SK-MEL-5 (cell line): Measurements from ENCODE around the gene GSK3A. TPM values are rescaled to one million over a fixed set of nuclear protein-coding genes. Genes with fewer than 3 reads are reported as not detected.
"Not testable (repeated sequence)": the region's sequence is repeated elsewhere in the genome, so short reads cannot be mapped to it uniquely, and the experiment has no call there.

ENCODE experiments used
- DNase-seq: peaks from one replicate; pipeline ENCODE4 v3.0.0-alpha.2; 2016; ENCODE audit warnings: low read depth, low spot score
- in situ Hi-C: cut with HindIII; loops from 2 replicates; pipeline ENCODE4 v1.10.0; 2016; ENCODE audit warnings: low sequenced_read_pairs, high pct_unique_total_duplicates, low pct_unique_long_range_greater_than_20kb
- total RNA-seq: library from RNA; depleted of rRNA; stranded (reverse); fragments of >200 nt; shearing (Covaris generic); gene quantifications from 2 replicates; pipeline ENCODE4 v1.2.3, GENCODE V29; 2014

Gene GSK3A
- total RNA-seq, 1 experiment from 2014 or later = 19.0 TPM

DNA sequence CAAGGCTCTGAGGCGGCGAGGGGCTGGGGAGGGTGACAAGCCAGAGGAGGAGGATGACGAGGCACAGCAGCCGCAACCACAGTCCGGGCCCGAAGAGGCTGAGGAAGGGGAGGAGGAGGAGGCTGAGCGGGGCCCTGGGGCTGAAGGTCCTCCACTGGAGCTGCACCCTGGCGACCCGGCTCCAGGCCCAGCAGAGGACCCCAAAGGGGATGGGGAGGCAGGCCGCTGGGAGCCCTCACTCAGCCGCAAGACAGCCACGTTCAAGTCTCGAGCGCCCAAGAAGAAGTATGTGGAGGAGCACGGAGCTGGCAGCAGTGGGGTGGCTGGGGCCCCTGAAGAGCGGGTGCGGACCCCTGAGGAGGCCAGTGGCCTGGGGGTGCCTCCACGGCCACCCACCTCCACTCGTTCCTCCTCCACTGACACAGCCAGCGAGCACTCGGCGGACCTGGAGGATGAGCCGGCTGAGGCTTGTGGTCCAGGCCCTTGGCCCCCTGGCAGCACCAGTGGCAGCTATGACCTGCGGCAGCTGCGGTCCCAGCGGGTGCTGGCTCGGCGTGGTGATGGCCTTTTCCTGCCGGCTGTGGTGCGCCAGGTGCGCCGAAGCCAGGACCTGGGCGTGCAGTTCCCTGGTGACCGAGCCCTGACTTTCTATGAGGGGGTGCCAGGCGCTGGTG lies 29.6 kb upstream of the GSK3A start:
- in situ Hi-C loops = no loop called here
- DNase-seq = no peak

DNA sequence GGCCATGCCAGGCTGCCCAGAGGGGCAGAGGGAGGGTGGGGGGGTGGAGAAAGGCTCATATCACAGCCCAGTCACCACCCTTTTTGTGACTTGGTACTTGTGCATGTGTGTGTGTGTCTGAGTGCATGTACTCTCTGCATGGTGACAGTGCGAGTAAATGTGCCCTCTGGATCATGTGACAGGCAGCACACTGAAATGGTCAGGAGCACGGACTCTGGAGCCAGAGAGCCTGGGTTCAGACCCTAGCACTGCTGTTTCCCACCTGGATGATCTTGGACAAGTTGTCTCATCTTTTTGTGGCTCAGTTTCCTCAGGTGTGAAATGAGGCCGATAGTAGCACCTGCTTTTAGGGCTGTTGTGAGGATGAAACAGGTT lies 28.6 kb upstream of the GSK3A start:
- DNase-seq = no peak
- in situ Hi-C loops = no loop called here

DNA sequence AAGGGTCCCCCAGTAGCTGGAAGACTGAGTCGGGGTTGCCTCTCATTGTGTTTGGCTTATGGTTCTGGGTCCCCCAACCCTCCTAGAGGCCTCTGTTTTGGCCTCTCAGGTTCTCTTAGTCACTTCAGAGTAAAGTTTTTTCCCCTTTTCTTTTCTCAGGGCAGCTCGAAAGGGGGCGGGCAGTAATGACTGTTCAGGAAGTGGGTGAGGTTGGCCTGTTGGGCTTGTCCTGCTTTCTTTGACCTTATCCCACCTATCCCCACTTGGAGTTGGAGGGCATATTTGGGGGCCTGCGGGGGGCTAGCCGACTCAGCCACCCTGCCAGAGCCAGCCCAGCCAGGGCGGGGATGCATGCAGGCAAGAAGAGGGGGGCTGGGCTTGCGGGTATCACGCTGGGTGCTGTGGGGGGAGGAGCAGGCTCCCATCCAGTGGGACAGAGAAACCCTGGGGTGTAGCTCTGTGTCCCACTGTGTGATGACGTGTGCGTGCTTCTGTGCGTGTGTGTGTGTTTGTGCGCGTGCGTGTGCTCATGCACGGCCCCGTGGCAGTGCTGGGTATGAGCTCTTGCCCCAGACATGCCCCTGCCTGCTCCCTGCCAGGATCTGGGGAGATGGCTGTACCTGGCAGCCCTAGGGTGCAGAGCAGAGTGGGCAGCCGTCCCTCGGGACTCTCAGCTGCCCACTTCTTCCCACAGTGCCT lies 28.1 kb upstream of the GSK3A start:
- in situ Hi-C loops = no loop called here

DNA sequence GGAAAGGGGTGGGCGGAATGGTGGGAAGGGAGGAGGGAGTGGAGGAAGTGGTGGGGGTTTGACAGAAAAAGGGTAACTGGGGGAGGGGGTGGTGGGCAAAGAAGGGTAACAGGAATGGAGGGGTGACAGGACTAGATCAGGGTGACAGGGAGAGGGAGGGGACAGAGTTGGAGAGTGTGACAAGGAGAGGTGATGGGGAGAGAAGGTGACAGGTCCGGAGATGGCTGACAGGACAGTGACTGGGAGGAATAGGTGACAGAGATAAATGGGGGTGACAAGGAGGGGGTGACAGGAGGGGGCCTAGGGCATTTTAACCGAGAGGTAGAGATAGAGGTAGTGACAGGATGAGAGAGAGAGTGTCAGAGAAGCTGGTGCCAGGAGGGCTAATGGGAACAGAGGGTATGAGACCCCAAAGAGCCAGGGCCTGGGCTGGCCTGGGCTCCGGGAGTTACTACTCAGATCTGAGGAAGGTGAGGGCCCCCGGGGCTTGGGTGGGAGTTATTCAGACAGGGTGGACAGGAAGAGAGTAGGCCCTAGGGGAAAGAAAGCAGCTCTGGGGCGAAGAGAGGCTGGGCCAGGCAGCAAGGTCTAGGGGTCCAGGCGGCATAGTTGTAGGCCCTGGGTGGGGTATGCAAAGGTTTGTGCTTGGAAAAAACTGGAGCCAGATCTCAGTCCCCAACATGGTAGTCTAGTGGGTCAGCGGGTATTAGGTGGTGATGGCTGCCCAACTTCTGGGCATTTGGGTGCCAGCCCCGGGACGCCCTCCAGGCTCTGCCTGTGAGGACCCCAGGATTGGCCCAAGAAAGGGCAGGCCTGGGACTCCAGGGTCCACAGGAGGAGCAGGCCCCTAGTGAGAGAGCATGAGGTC lies 27.3 kb upstream of the GSK3A start:
- in situ Hi-C loops = no loop called here
- no peak for DNase-seq

More for the DNA sequence above, 28.1 kb upstream of the GSK3A start:
- peak; percentile 67 for DNase-seq

GRCh38 chr19:42268704-42269477 lies 26.5 kb upstream of the GSK3A start, which contains the start of gene CIC:
TSS of gene CIC (plus strand) at chr19:42269252. CDS start at chr19:42271784, 2,532 bp downstream.
- peak; percentile 100 for DNase-seq

GRCh38 chr19:42268142-42268703 lies 25.8 kb upstream of the GSK3A start:
- DNase-seq = peak; percentile 99
- in situ Hi-C loops = no loop called here

More at GRCh38 chr19:42268704-42269477, 26.5 kb upstream of the GSK3A start, which contains the start of gene CIC:
- in situ Hi-C loops = no loop called here

- no peak for DNase-seq
- in situ Hi-C loops = no loop called here
Measured at GRCh38 chr19:42267644-42268141, 25.3 kb upstream of the GSK3A start.

- DNase-seq, in situ Hi-C loops: not testable (repeated sequence)
Measured at GRCh38 chr19:42266928-42267603, 24.7 kb upstream of the GSK3A start.

DNA sequence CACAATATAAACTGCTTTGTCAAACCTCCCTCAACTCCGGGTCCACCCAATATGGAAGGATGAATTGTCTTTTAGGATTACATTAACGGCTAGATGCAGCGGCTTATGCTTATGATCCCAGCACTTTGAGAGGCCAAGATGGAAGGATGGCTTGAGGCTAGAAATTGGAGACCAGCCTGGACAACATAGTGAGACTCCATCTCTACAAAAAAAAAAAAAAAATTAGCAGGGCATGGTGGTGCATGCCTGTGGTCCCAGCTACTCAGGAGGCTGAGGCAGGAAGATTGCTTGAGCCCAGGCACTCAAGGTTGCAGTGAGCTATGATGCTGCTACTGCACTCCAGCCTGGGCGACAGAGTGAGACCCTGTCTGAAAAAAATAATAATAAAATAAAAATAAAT lies 23.7 kb upstream of the GSK3A start:
- not testable (repeated sequence) for DNase-seq

GRCh38 chr19:42261763-42262162 lies 19.4 kb upstream of the GSK3A start:
- in situ Hi-C loops = no loop called here
- no peak for DNase-seq

More for the DNA sequence above, 23.7 kb upstream of the GSK3A start:
- in situ Hi-C loops = not testable (repeated sequence)

GRCh38 chr19:42257842-42258241 lies 15.4 kb upstream of the GSK3A start:
- DNase-seq, in situ Hi-C loops: not testable (repeated sequence)

DNA sequence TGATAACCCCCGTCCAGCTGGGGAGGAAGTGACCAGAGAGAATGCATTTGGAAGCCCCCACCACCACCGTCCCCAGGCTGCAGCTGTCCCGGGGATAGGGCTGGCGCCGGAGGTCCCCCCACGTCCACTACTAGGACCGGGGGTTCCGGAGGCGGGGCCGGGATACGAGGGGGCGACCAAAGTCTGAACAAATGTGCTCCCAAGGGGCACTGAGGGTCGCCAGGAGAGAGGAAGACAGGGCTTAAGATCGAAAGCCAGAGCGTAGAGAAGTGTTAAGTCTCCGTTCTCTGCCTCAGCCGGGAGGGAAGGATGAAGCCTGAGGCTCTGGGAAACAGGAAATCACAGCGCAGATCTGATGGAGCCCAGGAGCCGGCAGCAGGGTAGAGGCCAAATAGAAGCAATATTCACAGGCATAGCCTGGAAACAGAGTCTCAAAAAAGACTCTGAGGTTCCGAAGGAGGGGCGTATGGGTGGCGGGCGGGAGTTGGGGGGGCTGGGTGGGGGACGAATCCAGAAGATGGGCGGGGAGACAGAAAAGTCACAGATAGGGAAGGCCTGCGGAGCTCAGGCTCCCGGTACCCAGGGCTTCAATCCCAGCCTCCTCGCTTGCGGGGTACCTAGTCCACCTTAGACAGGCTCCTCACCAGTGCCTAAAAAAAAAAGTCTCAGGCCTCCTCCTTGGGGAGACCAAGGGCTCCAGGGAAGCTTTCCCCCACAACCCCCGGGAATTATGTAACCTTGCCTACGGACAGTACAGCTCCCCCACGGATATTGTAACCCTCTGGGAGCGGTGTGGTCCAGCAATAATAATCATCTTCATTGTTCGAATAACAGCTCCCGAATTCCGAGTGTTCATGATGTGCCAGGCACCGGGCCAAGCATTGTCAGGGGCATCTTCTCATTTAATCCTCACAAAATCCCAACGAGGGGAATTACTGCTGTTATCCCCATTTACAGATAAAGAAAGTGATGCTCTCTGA lies 13.7 kb upstream of the GSK3A start:
- peak; percentile 91 for DNase-seq
- in situ Hi-C loops = no loop called here

- in situ Hi-C loops = no loop called here
- DNase-seq = peak; percentile 87
Measured at GRCh38 chr19:42254850-42255765, 12.7 kb upstream of the GSK3A start, which contains the start of gene ERF. TSS of gene ERF (minus strand) at chr19:42255128. CDS start at chr19:42254999, 129 bp downstream.

- in situ Hi-C loops = no loop called here
- peak; percentile 57 for DNase-seq
Measured at GRCh38 chr19:42254089-42254849, 11.9 kb upstream of the GSK3A start.
